Testis (tissue), 3 donors: ENCODE results near the gene SNAP47. TPM values are rescaled to one million over a fixed set of nuclear protein-coding genes. Genes with fewer than 3 reads are reported as not detected.

ENCODE experiments used
- DNase-seq: peaks from one replicate; pipeline ENCODE4 v3.0.0-alpha.2; 2019
- H3K27ac ChIP-seq, 2 donors: fragments of 200-600 bp; sonication (generic); one replicate each; pipeline ENCODE4 v1.5.1; 2019
- H3K27me3 ChIP-seq: fragments of 200-600 bp; sonication (generic); one replicate; pipeline ENCODE4 v1.5.1; 2019
- H3K36me3 ChIP-seq: fragments of 200-600 bp; sonication (generic); one replicate; pipeline ENCODE4 v1.5.1; 2017; ENCODE audit warnings: low read depth; ENCODE audit errors: missing control alignments
- H3K4me1 ChIP-seq: fragments of 200-600 bp; sonication (generic); one replicate; pipeline ENCODE4 v1.5.1; 2019
- H3K4me3 ChIP-seq, 2 donors: fragments of 200-600 bp; sonication (generic); one replicate each; pipeline ENCODE4 v1.5.1; 2017 to 2019
- H3K9me3 ChIP-seq: fragments of 200-600 bp; sonication (generic); one replicate; pipeline ENCODE4 v1.5.1; 2017
- CTCF ChIP-seq, 3 experiments: fragments of 450-650 bp in 2 of 3; fragments of 200-600 bp in 1 of 3; sonication (generic) in 1 of 3; IDR thresholded peaks; one replicate each; pipeline ENCODE4 v1.5.1; 2016 to 2019; ENCODE audit warnings: antibody characterized with exemption in 3 of 3, mild to moderate bottlenecking in 2 of 3, moderate library complexity in 1 of 3
- POLR2A ChIP-seq: fragments of 450-650 bp; IDR thresholded peaks from one replicate; pipeline ENCODE4 v1.6.1; 2017; ENCODE audit warnings: antibody characterized with exemption, mild to moderate bottlenecking, moderate library complexity
- WGBS, 2 donors: methylation state at CpG; one replicate each; pipeline ENCODE4 v1.1.5; 2018; 5-methylcytosine and 5-hydroxymethylcytosine counted together
- intact Hi-C: fragments of 100-400 bp; cut with DNase I; formaldehyde crosslinking; loops from one replicate; pipeline ENCODE4 v1.15.1; 2023; ENCODE audit warnings: low total_unique reads
- polyA plus RNA-seq: library from polyadenylated mRNA; stranded (reverse); fragments of 350-450 nt; fragmentation: Illumina TruSeq; extraction: RNeasy Lipid Tissue Mini Kit (QIAGEN cat#74804); gene quantifications from one replicate; pipeline ENCODE4 v1.2.3, GENCODE V29; 2014; ENCODE audit warnings: low read depth, low replicate concordance; ENCODE audit not compliant: insufficient read depth
- total RNA-seq, 2 donors: library from RNA; depleted of rRNA; stranded (reverse); fragments of >200 nt; gene quantifications; one replicate each; pipeline ENCODE4 v1.2.3, GENCODE V29; 2016

Gene SNAP47
- total and polyA plus RNA-seq, 3 donors from 2014 or later: 72.2 to 80.3 (median 77.6) TPM

DNA sequence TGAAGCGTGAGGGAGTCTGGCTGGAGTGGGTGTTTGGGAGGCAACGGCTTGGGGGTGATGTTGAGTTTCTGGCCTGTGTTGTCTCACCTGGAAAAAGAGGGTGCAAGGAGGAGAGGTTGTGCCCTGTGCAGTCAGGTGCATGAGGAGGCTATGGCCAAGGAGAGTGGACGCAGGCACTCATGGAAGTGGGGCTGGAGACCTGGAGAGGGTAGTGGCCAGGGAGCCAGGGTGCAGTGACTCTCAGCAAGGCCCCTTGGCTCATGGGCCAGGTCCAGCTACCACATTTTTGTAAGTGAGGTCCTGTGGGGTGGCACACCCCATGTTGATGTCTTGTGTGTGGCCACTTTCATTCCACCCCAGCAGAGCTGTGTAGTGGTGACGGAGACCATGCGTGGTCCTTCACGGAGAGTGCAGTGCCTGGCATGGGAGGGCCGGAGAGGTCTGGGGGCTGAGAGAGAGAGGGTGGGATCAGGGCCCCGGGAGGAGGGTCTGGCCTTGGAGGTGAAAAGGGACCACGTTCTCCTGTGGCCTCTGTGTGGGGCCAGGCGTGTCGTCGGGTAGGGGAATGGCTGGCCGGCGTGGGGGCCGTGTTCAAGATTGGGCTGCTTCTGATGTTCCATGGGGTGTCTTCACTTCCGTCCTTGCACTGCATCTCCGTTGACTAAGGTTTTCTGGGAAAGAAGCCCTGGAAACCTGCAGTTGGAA is 6.1 kb downstream of the SNAP47 start:
- Histone ChIP-seq H3K27ac (no peak overlapping the region), H3K27me3 (no peaks in the 10 kb centered on the region), H3K9me3 (no peaks in the 10 kb centered on the region), H3K4me3 (no peak overlapping the region), H3K4me1 (peaks cover 5% of the 10 kb centered on the region), H3K36me3 (no peaks in the 10 kb centered on the region)
- 85 to 90% methylated on average over 11 to 17 of the region's 17 CpGs for WGBS, 2 donors
- intact Hi-C loops: no loop called here
- TF ChIP-seq CTCF (IDR thresholded peaks at IDR 0.05) (no peak), POLR2A (no peak)
- no peak for DNase-seq

DNA sequence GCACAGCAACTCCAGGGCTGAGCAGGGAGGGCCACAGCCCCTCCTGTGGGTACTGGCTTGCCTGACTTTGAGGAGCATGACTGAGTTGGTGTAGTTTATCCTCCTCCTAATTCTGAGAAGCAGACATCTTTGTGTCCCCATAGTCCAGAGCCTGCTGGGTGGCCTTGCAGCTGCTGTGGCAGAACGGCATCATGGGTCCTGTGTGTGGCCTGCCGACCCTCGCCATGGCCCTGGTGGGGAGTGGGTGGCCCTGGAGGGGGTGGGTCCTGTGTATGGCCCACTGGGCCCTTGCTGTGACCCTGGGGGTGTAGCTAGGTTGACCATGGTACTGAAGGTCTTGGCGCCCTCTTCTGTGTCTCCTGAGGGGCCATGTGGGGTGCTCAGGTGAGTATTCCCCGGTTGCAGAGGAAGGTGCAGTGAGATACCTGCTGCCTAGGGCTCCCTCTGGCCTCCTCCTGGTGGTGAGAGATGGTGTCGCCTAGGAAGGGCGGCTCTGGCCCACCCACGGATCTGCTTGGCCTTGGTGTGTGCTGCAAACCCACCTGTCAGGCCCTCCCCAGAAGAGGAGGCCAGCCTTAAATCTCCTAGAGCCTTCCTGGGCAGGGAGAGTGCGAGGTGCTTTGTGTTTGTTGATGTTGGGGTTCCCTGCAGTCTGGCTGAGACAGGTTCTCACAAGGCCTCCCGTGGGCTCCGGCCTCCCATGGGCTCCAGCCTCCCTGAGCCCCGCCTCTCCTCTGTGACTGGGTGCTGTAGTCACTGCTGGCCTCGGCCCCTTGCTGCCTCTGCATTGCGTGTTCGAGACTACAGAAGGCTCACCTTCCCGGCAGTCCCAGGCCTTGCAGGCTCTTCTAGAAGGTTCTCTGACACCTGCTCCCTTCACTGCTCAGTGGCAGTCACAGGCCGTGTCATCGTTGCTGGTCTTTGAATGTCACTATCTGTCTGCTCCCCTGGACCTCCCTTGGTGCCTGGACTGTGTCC is 7.8 kb downstream of the SNAP47 start:
- no peak overlapping the region for H3K4me3 ChIP-seq
- H3K27ac ChIP-seq: no peak overlapping the region
- intact Hi-C loops: no loop called here
- WGBS, 2 donors: 89 to 96% methylated on average over 9 to 18 of the region's 18 CpGs
- TF ChIP-seq POLR2A (no peak), CTCF (IDR thresholded peaks at IDR 0.05) (no peak)
- H3K4me1 ChIP-seq: no peaks in the 10 kb centered on the region
- no peaks in the 10 kb centered on the region for H3K36me3 ChIP-seq
- no peaks in the 10 kb centered on the region for H3K9me3 ChIP-seq
- no peak for DNase-seq
- no peaks in the 10 kb centered on the region for H3K27me3 ChIP-seq

DNA sequence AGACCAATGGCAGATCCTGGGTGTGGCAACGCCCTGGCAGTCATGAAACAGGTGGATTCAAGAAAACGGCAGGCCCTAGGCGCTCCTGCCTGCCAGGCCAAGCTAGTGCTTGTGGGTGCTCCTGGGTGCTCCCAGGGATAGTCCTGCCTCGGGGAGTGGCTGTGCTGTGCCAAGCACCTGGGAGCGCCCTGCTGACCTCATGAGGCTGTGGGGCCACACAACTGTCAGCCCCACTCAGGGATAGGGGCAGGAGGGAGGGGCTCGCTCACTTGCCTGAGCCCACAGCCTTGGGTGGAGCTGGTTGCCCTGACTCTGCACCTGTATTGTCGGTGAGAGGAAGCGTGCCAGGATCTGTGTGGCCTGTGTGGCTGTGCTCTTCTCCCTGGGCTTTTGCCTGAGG is 9.4 kb downstream of the SNAP47 start:
- Histone ChIP-seq H3K36me3 (no peaks in the 10 kb centered on the region), H3K4me1 (peaks cover 9% of the 10 kb centered on the region), H3K4me3 (no peak overlapping the region), H3K27ac (no peak overlapping the region), H3K27me3 (no peaks in the 10 kb centered on the region), H3K9me3 (no peaks in the 10 kb centered on the region)
- WGBS, 2 donors: 89 to 95% methylated on average over 7 to 8 of the region's 8 CpGs
- no peak for TF ChIP-seq POLR2A
- TF ChIP-seq CTCF (IDR thresholded peaks at IDR 0.05): no peak
- intact Hi-C loops: no loop called here
- no peak for DNase-seq

DNA sequence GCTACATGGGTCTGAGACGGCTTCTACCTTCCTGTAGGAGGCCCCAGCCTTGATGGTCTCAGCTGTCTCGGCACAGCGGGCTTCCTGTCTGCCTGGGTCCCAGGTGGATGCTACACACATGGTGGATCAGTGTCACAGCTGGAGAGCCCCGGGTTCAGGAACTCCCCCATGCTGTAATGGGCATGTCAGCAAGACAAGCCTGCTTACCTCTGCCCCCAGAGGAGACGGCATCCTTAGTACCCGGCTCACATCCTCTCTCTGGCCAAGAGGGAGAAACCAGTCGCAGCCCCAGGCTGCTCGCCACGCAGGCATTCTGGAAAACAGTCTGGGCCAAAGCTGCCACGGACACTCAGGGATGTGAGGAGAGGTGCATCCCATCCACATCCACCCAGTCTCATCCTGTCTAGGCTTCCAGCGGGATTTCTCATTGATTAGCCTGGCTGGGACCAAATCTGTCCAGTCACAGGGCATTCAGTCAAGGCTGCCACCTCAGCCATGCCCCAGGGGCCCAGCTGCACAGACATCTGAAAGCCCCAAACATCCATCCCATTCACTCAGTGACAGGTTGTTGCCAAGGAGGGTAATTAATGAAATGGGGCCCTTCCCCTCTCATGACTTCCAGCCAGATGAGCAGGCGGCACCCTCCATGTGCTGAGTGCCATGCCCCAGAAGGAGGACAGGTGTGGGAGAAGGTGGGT is 10.5 kb downstream of the SNAP47 start:
- TF ChIP-seq CTCF (IDR thresholded peaks at IDR 0.05): no peak
- H3K4me1 ChIP-seq: peaks cover 9% of the 10 kb centered on the region
- no peaks in the 10 kb centered on the region for H3K9me3 ChIP-seq
- no peaks in the 10 kb centered on the region for H3K27me3 ChIP-seq
- DNase-seq: no peak
- no peaks in the 10 kb centered on the region for H3K36me3 ChIP-seq
- H3K27ac ChIP-seq: no peak overlapping the region
- intact Hi-C loops: no loop called here
- no peak overlapping the region for H3K4me3 ChIP-seq
- WGBS, 2 donors: 86 to 97% methylated on average over 6 to 12 of the region's 12 CpGs
